Kidney epithelial cell (primary cell): ENCODE data around the gene ARL13B. TPM values are rescaled to one million over a fixed set of nuclear protein-coding genes. Genes with fewer than 3 reads are reported as not detected.

ENCODE experiments used
- DNase-seq: peaks from one replicate; pipeline ENCODE4 v3.0.0-alpha.2; 2010; ENCODE audit warnings: low read depth
- H3K27me3 ChIP-seq: 2 replicates; pipeline ENCODE4 v1.6.0; 2011; ENCODE audit warnings: low read length; ENCODE audit not compliant: control insufficient read depth, insufficient read depth
- H3K36me3 ChIP-seq: 2 replicates; pipeline ENCODE4 v1.5.1; 2011; ENCODE audit warnings: low read length; ENCODE audit not compliant: control insufficient read depth, insufficient read depth
- H3K4me3 ChIP-seq: 2 replicates; pipeline ENCODE4 v1.5.1; 2011; ENCODE audit warnings: low read depth, mild to moderate bottlenecking, control low read depth, low read length
- CTCF ChIP-seq: IDR thresholded peaks from 2 replicates; pipeline ENCODE4 v1.5.1; 2011; ENCODE audit warnings: mild to moderate bottlenecking, moderate library complexity, low read length, control low read depth, inconsistent platforms; ENCODE audit not compliant: insufficient read depth, poor library complexity, severe bottlenecking
- total RNA-seq: library from RNA; depleted of rRNA; stranded (reverse); fragments of >200 nt; gene quantifications from 2 replicates; pipeline ENCODE4 v1.2.3, GENCODE V29; 2015

Gene ARL13B
- total RNA-seq, 1 donor from 2014 or later = 11.4 TPM

GRCh38 chr3:94095111-94095510 is 115.2 kb downstream of the ARL13B start:
- Histone ChIP-seq H3K36me3 (peaks cover 1% of the 10 kb centered on the region), H3K27me3 (no peaks in the 10 kb centered on the region), H3K4me3 (no peak overlapping the region)
- DNase-seq = no peak
- TF ChIP-seq CTCF = no peak

GRCh38 chr3:94098452-94098851 is 118.5 kb downstream of the ARL13B start:
- no peak for TF ChIP-seq CTCF
- H3K4me3 ChIP-seq = no peak overlapping the region
- no peaks in the 10 kb centered on the region for H3K27me3 ChIP-seq
- DNase-seq = peak; percentile 4
- H3K36me3 ChIP-seq = peaks cover 1% of the 10 kb centered on the region

- TF ChIP-seq CTCF = no peak
- H3K36me3 ChIP-seq = peaks cover 1% of the 10 kb centered on the region
- H3K4me3 ChIP-seq = no peak overlapping the region
- no peaks in the 10 kb centered on the region for H3K27me3 ChIP-seq
- no peak for DNase-seq
Measured at GRCh38 chr3:94099311-94099710, 119.4 kb downstream of the ARL13B start.

GRCh38 chr3:94101860-94102259 is 121.9 kb downstream of the ARL13B start:
- Histone ChIP-seq H3K36me3 (no peaks in the 10 kb centered on the region), H3K4me3 (no peak overlapping the region), H3K27me3 (no peaks in the 10 kb centered on the region)
- DNase-seq = no peak
- no peak for TF ChIP-seq CTCF

Other genes starting within 250 kb of the ARL13B start
- gene PROS1, start 6.3 kb upstream of the ARL13B start, total RNA-seq = 14.1 and 15.1 TPM in 2 replicates
- gene STX19, start 48.4 kb downstream of the ARL13B start, total RNA-seq = not detected in 2 replicates
- gene DHFR2, start 82.8 kb downstream of the ARL13B start, total RNA-seq = 2.1 and 2.6 TPM in 2 replicates
- 6.8 and 11.0 TPM in 2 replicates for gene NSUN3, start 82.9 kb downstream of the ARL13B start, total RNA-seq